Neural crest cell (in vitro differentiated cells): ENCODE data around the gene ZNF529. TPM values are rescaled to one million over a fixed set of nuclear protein-coding genes. Genes with fewer than 3 reads are reported as not detected.

Experiments
- DNase-seq: peaks from one replicate; pipeline ENCODE4 v3.0.0; 2021; ENCODE audit warnings: low read depth, mixed read lengths, low spot score
- H3K27ac Mint-ChIP-seq: one replicate; pipeline ENCODE4 v1.8.0; 2021; ENCODE audit warnings: mild to moderate bottlenecking, mixed read lengths; ENCODE audit not compliant: unreplicated experiment
- H3K27me3 Mint-ChIP-seq: 2 replicates; pipeline ENCODE4 v1.8.0; 2021; ENCODE audit warnings: low read depth, mild to moderate bottlenecking, mixed read lengths
- H3K36me3 Mint-ChIP-seq: 2 replicates; pipeline ENCODE4 v1.8.0; 2021; ENCODE audit warnings: low read depth, mild to moderate bottlenecking, mixed read lengths
- H3K4me1 Mint-ChIP-seq: 2 replicates; pipeline ENCODE4 v1.8.0; 2021; ENCODE audit warnings: mixed read lengths
- H3K4me3 Mint-ChIP-seq: one replicate; pipeline ENCODE4 v1.8.0; 2021; ENCODE audit warnings: mild to moderate bottlenecking, mixed read lengths
- H3K9me3 Mint-ChIP-seq: 2 replicates; pipeline ENCODE4 v1.8.0; 2021; ENCODE audit warnings: mixed read lengths
- CTCF ChIP-seq: fragments of 200-600 bp; sonication (generic); conservative IDR thresholded peaks from 2 replicates; pipeline ENCODE4 v1.5.0; 2021; ENCODE audit warnings: antibody characterized with exemption, mild to moderate bottlenecking
- total RNA-seq: library from RNA; stranded (reverse); gene quantifications from 2 replicates; pipeline ENCODE4 v1.2.1, GENCODE V29; 2021

The ZNF529 gene
- total RNA-seq, 1 donor from 2014 or later: 19.9 TPM

- no peak for TF ChIP-seq CTCF
- H3K27me3 Mint-ChIP-seq: peaks cover 3% of the 10 kb centered on the region
- H3K36me3 Mint-ChIP-seq: peaks cover 58% of the 10 kb centered on the region
- H3K27ac Mint-ChIP-seq: peak overlapping the region; percentile 100
- no peak for DNase-seq
- H3K9me3 Mint-ChIP-seq: peaks cover 21% of the 10 kb centered on the region
- peak overlapping the region; percentile 99 for H3K4me3 Mint-ChIP-seq
- H3K4me1 Mint-ChIP-seq: peaks cover 21% of the 10 kb centered on the region
Observed at GRCh38 chr19:36527341-36527740, 45.8 kb downstream of the ZNF529 start.

GRCh38 chr19:36526581-36526980, 46.5 kb downstream of the ZNF529 start:
- no peak overlapping the region for H3K27ac Mint-ChIP-seq
- H3K4me1 Mint-ChIP-seq: peaks cover 21% of the 10 kb centered on the region
- peaks cover 58% of the 10 kb centered on the region for H3K36me3 Mint-ChIP-seq

GRCh38 chr19:36524617-36525016, 48.5 kb downstream of the ZNF529 start:
- H3K27ac Mint-ChIP-seq: no peak overlapping the region

More at GRCh38 chr19:36526581-36526980, 46.5 kb downstream of the ZNF529 start:
- peaks cover 3% of the 10 kb centered on the region for H3K27me3 Mint-ChIP-seq
- H3K9me3 Mint-ChIP-seq: peaks cover 21% of the 10 kb centered on the region
- no peak for DNase-seq
- H3K4me3 Mint-ChIP-seq: peak overlapping the region; percentile 99
- no peak for TF ChIP-seq CTCF

GRCh38 chr19:36514012-36514612, 59.0 kb downstream of the ZNF529 start:
- H3K4me1 Mint-ChIP-seq: no peaks in the 10 kb centered on the region
- no peak for TF ChIP-seq CTCF
- peaks cover 80% of the 10 kb centered on the region for H3K36me3 Mint-ChIP-seq
- no peak for DNase-seq
- H3K4me3 Mint-ChIP-seq: peak overlapping the region; percentile 5
- H3K9me3 Mint-ChIP-seq: peaks cover 32% of the 10 kb centered on the region
- H3K27ac Mint-ChIP-seq: no peak overlapping the region
- H3K27me3 Mint-ChIP-seq: no peaks in the 10 kb centered on the region

More at GRCh38 chr19:36524617-36525016, 48.5 kb downstream of the ZNF529 start:
- Mint-ChIP-seq H3K4me3 (peak overlapping the region; percentile 40), H3K9me3 (peaks cover 21% of the 10 kb centered on the region), H3K27me3 (peaks cover 3% of the 10 kb centered on the region), H3K36me3 (peaks cover 67% of the 10 kb centered on the region), H3K4me1 (peaks cover 21% of the 10 kb centered on the region)
- no peak for DNase-seq
- TF ChIP-seq CTCF: no peak

- H3K9me3 Mint-ChIP-seq: peaks cover 12% of the 10 kb centered on the region
- peaks cover 43% of the 10 kb centered on the region for H3K36me3 Mint-ChIP-seq
- no peaks in the 10 kb centered on the region for H3K27me3 Mint-ChIP-seq
- H3K4me1 Mint-ChIP-seq: no peaks in the 10 kb centered on the region
- TF ChIP-seq CTCF: no peak
- H3K27ac Mint-ChIP-seq: no peak overlapping the region
- peak overlapping the region; percentile 31 for H3K4me3 Mint-ChIP-seq
- no peak for DNase-seq
Observed at GRCh38 chr19:36508325-36508724, 64.8 kb downstream of the ZNF529 start.
